ENCODE results near the gene SND1.

The SND1 gene

DNA sequence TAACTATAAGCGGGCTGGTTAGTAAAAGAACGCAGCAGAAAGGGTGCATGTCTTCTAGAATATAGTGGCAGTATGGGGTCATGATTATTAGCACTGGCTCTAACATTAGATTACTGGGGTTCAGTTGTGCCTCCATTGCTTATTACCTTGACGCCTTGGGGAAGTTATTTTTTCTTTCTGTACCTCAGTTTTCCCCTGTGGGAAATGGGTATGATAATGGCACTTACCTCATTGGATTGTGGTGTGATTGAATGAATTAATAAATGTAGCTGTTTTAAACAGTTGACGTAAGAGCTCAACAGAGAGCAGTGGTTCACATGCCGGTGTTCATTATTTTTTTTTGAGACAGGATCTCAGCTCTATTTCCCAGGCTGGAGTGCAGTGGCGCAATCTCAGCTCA lies 262.7 kb downstream of the SND1 start:
- DNase-seq, result no peak

DNA sequence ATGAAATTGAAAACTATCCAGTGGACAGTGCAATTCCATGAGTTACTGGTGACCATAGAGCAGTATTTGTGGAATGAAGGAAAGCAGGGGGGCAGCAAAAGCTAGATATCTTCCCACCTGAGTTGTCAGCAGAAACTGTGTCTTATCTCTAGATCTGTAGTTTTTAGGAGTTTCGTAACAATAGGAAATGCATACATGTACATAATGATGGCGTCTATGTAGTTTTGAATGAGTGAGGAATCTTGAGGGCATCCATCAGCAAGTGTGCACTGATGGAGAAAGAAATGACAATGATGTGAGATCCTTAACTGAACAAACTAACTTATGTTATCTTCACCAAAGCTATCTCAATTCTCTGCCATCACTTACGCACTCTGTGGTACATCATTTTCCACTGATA lies 264.7 kb downstream of the SND1 start:
- DNase-seq, result no peak

DNA sequence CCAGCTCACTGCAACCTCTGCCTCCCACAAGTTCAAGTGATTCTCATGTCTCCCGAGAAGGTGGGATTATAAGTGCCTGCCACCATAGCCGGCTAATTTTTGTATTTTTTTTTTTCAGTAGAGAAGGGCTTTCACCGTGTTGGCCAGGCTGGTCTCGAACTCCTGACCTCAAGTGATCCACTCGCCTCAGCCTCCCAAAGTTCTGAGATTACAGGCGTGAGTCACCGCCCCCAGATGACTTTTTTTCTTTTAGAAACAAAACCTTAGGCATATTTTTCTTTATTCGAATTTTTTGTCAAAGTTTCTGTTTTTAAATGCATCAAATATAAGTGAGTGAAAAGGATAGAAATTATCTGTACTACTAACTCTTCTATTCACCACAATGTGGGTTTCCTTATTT lies 266.1 kb downstream of the SND1 start:
- no peak for DNase-seq

DNA sequence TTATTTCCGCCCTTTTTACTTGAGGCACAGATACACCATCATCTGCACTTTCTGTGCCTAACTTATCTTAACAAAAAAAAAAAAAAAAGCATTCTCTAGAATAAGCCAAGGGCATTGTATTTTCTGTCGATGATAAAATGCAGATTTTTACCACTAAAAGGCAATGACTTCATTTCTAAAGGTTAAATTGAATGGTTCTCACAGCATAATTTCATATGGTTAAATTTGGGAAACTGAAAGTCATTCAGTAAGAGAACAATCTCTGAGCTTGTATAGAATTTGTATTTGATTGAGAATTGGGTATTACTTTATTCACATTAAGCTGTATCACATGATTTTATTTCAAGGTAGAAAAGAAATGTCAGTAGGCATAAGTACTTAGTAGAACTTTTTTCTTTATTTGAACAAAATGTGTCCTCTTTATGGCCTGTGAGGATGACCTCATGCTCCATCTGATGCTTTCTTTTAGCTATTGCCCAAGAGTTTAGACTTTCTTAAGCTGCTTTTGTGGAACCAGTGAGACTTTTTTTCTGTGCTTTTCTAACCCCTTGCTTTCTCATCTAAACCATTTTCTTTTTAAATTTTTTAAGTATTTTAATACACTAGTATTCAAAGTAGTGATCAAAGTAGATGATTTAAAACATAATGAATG lies 268.9 kb downstream of the SND1 start:
- DNase-seq, result no peak

DNA sequence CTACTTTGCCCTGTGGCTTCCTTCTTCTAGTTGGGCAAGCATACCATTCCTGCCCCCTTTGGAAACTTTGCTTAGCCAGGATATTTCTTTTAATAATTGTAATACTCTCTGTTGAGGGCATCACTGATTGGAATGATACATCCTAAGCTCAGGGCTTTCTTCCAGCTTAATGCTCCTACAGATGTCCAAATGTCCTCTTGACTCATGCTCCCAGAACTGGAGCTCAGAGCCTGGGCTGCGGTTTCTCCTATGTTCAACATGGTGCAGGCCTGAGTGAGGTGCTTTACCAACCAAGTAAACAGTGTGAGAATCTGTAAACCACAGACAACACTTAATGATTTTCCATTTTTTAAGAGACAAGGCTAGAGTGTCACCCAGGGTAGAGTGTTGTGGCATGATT lies 270.7 kb downstream of the SND1 start:
- DNase-seq, result no peak

DNA sequence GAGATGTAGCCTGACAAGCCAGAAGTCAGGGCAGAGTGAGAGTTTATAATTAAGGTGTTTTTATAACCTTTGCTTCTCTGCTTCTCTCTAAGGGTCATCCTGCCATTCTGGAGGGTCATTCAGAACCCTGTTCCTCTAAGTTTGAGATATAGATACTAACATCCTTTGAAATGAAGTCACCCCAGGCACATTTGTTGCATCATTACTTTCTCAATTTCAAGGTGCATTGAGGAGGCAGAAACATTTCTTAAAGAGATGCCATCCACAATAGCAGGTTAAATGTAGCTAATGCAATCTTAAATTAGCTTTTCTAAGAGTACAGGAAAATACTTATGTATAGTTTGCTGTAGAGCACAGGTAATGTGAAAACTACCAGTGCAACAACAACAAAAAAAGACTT lies 272.9 kb downstream of the SND1 start:
- DNase-seq, result no peak

DNA sequence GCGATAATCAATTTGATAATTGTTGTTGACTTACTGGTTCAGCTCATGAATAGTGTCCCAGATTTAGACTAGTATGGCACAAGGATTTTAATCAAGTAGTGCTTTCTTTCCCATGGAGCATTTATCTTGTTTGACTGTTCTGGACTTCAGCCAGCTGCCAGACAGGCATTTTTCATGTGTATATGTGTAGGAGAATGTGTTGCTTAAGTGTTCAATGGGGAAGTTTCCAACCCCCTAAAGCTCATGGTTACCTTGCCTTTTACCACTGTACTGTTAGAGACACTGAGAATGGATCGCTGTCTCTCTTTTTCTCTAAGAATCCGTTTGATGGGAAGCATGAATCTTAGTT lies 275.3 kb downstream of the SND1 start:
- DNase-seq, result no peak

DNA sequence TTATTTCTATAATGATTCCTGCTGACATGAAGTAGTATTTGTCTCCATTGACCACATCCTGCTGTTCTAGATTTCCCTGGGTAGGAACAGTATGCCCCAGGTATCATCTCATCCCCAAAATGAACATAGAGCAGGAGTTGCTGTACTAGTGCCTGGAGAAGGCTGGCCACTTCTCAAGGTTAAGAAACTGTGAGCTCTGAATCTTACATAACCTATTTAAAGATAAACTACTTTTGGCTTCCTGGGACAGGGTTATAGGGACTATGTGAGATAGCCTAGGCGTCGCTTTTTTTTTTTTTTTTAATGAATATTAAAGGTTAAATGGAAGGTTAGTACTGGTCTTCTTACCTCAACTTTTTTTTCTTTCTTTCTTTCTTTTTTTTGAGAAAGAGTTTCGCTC lies 276.2 kb downstream of the SND1 start:
- no peak for DNase-seq

DNA sequence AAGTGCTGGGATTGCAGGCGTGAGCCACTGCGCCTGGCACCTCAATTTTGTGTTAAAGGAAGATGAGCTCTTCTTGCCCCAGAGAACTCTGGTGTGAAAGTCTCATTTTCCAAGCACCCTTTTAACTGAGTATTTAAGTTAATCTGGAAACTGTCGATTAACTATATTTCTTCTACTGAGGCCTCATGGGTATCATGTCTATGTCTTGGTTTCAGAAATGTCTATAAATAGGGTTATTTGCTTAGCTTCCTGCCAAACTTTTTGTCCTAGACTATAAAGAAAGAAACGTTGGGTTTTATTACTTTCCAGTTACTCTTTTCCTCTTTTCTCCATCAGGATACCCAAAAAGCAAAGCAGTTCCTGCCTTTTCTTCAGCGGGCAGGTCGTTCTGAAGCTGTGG lies 276.9 kb downstream of the SND1 start:
- DNase-seq, result no peak

DNA sequence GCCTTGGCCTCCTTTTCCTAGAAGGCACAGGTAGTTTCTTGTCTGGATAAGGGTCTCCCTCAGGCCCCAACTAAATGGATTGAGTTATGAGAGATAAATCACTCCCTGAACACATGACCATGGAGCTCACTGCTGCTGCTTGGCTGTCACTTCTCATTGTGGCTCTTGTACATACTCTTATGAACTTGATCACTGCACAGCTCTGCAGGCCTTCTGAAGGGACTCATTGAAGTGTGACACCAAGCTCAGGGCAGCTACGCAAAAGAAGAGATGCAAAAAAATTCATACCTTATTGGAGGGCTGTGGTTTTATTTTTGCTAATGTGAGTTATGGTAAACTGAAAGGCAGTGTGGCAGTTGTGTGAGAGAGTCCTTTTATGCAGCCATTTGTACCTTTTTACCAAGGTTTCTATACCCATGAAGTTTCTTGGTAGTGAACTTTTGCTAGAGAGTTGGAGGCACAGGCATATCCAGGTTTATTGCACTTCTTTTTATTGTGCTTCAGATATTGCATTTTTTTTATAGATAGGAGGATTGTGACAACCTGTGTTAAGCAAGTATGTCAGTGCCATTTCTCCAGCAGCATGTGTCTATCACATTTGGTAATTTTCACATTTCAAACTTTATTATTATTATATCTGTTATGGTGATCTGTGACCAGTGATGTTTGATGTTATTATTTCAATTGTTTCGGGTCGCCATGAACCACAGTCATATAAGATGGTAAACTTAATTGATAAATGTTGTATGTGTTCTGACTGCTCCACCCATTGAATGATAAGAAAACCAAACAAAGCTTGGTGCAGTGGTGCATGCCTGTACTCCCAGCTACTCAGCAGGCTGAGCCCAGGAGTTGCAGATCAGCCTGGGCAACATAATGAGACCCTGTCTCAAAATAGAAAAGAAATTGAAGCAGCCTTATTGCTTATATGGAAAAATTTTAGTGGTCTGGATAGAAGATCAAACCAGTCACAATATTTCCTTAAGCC lies 278.6 kb downstream of the SND1 start:
- no peak for DNase-seq

DNA sequence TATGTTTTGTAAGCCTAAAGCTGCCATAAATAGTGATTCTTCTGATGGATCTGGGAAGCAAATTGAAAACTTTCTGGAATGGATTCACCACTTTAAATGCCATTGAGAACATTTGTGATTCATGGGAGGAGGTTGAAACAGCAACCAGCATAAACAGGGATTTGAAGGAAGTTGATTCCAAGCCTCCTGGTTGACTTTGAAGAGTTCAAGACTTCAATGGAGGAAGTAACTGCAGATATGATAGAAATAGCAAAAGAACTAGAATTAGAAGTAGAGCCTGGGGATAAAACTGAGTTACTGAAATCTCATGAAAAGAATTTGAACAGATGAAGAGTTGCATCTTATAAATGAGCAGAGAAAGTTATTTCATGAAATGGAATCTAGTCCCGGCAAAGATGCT lies 280.1 kb downstream of the SND1 start:
- DNase-seq, result no peak

DNA sequence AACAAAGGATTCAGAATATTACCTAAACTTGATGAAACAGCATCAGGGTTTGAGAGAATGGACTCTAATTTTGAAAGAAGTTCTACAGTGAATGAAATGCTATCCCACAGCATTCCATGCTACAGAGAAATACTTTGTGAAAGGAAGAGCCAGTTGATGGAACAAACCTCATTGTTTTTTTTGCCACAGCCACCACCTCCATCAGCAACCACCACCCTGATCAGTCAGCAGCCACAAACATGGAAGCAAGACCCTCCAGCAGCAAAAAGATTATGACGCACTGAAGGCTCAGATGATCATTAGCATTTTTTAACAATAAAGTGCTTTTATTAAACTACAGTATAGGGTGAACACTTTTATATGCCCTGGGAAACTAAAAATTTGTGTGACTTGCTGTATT lies 280.5 kb downstream of the SND1 start:
- no peak for DNase-seq

DNA sequence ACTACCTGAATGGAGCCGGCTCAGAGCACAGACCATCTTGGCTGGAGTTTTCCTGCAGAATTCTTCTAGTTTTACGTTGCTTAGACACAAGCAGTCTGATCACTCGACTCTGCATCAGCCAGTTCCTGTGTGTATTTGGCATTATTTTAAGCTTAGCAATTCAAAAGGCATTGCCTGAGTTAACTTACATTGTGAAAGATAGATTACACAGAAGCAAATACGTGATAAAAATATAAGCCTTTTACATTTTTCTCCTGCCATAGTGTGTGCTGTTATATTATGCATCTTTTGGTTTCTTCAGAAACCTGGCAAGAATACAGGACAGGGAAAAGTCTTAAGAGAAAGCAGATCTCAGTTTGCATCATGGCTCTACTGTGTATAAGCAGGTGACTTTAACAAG lies 281.2 kb downstream of the SND1 start:
- DNase-seq, result no peak

DNA sequence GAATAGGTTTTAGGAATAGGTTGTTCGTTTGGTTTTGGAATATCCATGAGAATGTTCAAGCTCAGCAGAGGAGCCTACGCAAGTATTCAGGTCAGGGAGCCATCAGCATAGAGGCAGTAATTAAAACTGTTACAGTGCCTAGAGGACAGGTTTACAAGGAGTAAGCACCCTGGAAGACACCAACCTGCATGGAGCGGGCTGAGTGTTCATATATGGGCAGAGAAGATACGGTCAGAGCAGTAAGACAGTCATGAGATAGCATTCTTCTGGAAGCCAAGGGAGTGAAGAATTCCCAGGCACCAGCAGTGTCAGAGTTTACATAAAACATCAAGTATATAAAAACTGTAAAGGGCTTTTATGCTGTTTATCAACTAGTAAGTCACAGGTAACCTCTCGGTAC lies 282.7 kb downstream of the SND1 start:
- no peak for DNase-seq

DNA sequence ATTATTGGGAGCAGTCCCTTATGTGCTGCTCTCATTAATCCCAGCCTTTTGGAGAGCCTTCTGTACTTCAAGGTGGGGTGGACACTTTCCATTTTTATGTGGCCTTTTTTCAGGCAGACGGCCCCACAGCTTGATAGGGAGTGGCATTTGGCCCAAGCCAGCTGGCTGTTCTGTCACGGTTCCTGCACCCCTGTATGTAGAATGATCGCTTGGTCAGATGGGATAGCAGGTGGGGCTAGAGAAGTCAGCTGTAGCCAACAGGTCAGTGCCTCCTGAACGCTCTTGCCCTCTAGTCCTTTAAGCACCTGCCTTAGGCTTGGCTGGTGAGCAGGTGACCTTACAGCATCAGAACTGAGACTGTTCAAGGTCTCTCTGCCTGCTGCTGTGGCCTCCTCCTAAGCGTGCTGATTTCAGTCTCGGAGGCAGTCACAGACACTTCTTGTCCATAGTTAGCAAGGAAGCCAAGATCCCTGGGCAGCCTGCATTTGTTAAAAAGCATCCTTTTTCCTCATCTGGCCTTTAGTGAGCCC lies 283.9 kb downstream of the SND1 start:
- no peak for DNase-seq

DNA sequence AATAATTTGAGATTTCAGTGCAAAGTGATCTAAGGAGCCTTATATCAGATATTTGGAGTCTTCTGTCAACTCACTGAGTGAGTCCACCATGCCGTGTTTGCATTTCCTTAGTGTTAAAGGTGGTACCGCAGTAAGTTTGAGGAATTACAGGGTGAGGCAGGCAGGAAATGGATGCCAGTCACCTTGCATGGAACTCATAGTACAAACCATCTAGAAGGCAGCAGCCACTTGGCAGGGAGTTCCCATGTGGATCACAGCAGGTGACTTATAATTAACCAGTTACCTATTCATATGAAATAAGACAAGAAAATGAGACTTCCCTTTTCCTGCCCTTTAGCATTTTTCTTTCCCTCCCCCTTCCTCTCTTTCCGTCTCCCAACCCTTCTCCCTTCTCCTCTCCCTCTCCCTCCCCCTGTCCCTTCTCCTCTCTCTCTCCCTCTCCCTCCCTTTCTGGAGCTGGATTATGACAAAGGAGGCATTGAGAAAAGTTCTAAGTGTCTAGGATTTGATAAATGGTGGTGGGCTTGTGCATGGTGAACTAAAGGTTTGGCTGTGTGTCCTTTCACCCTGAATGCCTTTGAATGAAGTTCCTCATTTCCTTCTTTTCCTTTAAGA lies 285.2 kb downstream of the SND1 start:
- DNase-seq, result no peak

DNA sequence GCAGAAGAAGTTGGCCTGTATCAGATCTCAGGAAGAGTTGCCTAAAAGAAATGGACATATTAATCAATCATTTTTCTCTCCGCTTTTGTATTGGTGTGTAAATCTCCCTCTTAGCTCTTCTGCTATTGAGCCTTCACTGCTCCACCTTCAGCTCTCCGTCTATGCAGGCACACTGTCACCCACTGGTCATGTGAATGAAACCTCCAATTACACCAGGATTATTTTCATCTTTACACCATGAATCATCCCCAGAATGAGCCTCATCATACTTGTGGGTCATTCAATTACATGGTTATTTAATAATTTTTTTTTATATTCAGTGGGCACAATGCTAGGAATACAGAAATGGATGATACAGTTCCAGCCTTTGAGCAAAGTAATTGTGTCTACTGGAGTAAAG lies 286.6 kb downstream of the SND1 start:
- DNase-seq, result no peak

DNA sequence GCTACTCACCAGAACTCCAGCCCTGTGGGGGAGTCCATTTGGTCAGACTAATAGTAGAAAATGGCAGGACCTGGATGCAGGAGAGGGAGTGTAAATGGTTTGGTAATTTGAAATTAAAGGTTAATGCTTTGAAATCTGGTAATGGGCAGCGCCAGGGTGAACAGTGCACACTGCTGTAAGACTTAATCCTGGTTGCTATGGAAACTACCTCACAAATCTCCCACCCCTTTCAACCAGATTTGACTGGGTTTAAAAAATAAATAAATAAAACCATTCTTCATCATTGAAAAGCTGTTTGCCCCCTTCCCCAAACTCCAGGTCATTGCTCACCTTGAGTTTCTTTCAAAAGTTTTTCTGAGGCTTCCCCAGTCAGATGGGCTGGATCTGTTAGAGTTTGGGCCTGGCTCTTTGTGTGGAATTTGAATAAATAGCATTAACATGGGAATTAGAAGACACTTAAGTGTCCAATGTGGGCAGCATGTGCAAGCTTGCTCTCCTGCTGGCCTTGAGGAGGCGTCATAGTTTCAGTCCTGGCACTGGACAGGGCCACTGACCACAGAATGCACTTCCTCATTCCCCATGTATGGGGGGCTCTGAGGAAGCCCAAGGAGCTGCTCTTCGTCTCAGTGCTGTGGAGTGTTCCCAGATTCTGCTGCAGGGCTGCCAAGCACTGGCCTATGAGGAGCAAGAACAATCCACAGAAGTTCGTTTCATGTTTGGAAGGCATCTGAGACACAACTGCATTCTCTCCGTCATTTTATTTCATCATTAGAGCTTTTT lies 288.6 kb downstream of the SND1 start:
- no peak for DNase-seq

DNA sequence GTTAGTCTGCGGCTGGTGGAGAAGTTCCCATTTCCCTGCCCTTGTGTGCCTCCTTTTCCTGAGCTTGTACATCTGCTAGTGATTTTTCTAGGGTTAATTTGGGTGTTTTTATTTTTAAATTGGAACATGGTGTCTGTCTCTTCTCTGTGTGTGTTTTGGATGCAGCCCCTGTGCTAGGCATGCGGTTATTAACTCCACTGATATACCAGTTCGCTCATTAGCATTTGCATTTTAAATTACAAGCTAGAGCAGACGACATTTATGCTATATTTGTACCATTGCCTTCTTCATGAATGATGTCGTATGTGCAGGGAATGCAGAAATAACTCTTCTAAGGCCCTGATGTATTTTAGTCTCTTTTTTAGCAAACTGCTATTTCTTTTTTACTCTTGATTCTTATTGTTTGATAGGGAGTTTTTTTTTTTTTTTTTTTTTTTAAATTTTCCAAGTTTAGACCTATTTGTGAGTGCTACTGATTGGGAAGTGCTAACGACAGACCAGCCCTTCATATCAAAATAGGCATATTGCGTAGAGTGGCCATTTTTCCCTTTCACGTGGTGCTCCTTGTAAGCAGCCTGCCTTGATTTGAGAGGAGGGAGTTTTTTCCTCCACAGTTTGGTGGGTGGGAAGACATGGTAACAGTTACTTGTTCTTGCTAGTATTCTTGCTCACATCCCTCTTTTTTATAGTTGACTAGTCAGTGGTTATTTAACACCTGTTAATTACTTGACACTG lies 289.6 kb downstream of the SND1 start:
- no peak for DNase-seq

DNA sequence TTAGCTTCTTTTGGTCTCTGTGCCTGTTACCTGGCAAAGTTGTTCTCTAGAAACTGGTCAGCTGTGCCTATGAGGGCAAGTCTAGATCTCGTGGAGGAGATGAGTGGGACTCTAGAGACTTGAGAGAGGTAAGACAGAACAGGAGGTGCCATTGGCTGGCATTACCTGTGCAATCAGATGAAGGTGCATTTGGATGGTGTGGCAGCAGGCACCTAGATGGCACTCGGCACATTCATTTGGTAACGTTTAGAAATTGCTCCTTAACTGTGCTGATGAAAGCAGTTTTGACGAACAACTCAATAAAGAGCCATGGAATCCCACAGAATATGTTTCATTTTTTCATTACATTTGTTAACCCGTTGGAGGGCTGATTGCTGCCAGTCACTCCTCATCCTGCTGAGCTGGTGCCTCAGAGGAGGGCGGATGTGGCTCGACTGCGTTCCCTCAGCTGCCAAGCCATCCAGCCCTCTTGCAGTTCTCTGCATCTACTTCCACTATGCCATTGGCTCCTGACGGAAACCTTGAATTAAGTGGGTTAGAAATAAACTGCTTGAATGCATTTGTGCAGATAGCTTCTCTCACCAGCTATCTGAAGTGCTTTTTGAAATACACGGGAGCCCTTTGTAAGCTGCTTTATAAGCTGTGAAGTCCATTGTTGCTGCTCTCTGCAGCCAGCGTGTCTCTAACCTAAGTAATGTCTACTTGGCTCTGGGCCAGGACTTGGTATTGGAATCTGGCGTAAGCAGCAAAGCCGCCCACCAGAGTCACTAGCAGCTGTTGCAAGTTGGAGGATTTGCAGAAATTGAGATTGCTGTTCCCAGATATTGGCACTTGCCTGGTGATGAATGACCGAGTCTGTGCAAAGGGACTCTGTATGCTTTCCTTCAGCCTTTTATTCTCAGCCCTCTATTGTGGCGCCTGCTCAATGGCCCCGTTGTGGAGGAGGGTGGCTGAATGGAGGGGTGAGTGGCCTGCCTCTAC lies 291.8 kb downstream of the SND1 start:
- DNase-seq, result no peak

DNA sequence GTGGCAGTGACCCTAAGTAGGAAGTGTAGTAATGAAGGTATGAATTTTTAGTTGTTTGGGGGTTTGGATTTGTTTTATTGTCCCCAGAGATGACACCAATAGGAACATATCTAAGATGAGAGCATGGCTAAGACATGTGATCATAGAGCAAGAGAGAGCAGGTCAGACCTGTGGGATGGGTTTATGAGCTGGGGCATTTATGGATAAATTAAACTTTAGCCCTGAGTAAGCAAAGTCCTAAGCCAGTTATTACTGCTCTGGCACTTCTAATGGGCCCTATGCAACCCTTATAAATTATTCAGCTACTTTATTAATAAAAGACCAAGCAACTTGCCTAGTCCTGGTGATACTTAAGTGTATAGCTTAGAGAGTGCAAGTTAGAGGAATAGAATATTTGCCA lies 294.1 kb downstream of the SND1 start:
- DNase-seq, result no peak
